ENCODE data around the gene ATP10B.

Gene ATP10B

GRCh38 chr5:160799184-160799583, 52.8 kb downstream of the ATP10B start (continued):
- no peak for TF ChIP-seq TSHZ1 (tag by site-specific recombination; IDR thresholded peaks at IDR 0.05; ENCODE audit: borderline replicate concordance)
- TF ChIP-seq, protein P1, sequence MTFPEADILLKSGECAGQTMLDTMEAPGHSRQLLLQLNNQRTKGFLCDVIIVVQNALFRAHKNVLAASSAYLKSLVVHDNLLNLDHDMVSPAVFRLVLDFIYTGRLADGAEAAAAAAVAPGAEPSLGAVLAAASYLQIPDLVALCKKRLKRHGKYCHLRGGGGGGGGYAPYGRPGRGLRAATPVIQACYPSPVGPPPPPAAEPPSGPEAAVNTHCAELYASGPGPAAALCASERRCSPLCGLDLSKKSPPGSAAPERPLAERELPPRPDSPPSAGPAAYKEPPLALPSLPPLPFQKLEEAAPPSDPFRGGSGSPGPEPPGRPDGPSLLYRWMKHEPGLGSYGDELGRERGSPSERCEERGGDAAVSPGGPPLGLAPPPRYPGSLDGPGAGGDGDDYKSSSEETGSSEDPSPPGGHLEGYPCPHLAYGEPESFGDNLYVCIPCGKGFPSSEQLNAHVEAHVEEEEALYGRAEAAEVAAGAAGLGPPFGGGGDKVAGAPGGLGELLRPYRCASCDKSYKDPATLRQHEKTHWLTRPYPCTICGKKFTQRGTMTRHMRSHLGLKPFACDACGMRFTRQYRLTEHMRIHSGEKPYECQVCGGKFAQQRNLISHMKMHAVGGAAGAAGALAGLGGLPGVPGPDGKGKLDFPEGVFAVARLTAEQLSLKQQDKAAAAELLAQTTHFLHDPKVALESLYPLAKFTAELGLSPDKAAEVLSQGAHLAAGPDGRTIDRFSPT (tag by site-specific recombination; IDR thresholded peaks at IDR 0.05) = no peak
- TF ChIP-seq EGR2 (tag by site-specific recombination; IDR thresholded peaks at IDR 0.05; ENCODE audit: low read depth) = no peak
- TF ChIP-seq ZNF221 (tag by site-specific recombination; IDR thresholded peaks at IDR 0.05; ENCODE audit: borderline replicate concordance) = no peak
- no peak for TF ChIP-seq RBAK (tag by site-specific recombination; IDR thresholded peaks at IDR 0.05)
- no peak for TF ChIP-seq ZNF114 (tag by site-specific recombination; IDR thresholded peaks at IDR 0.05)
- TF ChIP-seq, protein P2, sequence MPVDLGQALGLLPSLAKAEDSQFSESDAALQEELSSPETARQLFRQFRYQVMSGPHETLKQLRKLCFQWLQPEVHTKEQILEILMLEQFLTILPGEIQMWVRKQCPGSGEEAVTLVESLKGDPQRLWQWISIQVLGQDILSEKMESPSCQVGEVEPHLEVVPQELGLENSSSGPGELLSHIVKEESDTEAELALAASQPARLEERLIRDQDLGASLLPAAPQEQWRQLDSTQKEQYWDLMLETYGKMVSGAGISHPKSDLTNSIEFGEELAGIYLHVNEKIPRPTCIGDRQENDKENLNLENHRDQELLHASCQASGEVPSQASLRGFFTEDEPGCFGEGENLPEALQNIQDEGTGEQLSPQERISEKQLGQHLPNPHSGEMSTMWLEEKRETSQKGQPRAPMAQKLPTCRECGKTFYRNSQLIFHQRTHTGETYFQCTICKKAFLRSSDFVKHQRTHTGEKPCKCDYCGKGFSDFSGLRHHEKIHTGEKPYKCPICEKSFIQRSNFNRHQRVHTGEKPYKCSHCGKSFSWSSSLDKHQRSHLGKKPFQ (tag by site-specific recombination; IDR thresholded peaks at IDR 0.05) = no peak
- TF ChIP-seq ZNF157 (tag by site-specific recombination; IDR thresholded peaks at IDR 0.05) = no peak
- TF ChIP-seq ZNF664 (tag by site-specific recombination; IDR thresholded peaks at IDR 0.05) = no peak

DNA sequence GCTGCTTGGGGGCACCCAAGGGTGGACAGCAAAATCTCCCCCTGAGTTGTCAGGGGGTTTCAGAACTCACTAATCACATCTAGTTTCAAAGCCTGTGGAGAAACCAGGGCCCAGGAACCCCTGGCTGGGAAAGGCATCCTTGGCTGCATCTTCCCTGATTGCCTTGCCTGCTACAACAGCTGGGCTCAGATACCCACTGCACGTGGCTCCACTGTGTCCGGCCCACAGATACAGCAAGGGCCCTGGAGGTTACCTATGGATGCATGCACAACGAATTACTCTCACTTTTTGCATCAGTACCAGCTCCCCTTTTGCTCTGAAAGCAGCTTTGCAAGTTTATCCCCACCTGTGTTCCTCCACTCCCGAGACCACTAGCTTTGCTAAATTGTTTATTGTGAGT, 55.0 kb downstream of the ATP10B start:
- ChIA-PET CTCF (interaction anchor here (0.7 kb wide), 1 partner anchor 265 kb away, joined by 3 read pairs; no protein-coding TSS in a partner anchor), POLR2A (no interaction called here)
- Histone ChIP-seq H3K9me3 (ENCODE audit: control insufficient read depth, insufficient read depth, low read depth, low read length) (no peaks in the 10 kb centered on the region), H3K27ac (ENCODE audit: extremely low read depth, low read depth, low read length) (no peak overlapping the region), H3K4me3 (ENCODE audit: low read depth, low read length) (no peak overlapping the region), H3K36me3 (ENCODE audit: control insufficient read depth in 2 of 2, insufficient read depth in 1 of 2, low read length in 2 of 2) (no peaks in the 10 kb centered on the region), H3K4me1 (ENCODE audit: control insufficient read depth, insufficient read depth, low read length) (no peaks in the 10 kb centered on the region)
- TF ChIP-seq ZNF146 (tag by site-specific recombination; IDR thresholded peaks at IDR 0.05) (no peak), ZBTB17 (tag by site-specific recombination; IDR thresholded peaks at IDR 0.05) (no peak), ZNF248 (tag by site-specific recombination; IDR thresholded peaks at IDR 0.05) (no peak), ZNF148 (tag by site-specific recombination; IDR thresholded peaks at IDR 0.05; ENCODE audit: borderline replicate concordance) (no peak)

- H3K4me1 ChIP-seq (ENCODE audit: control insufficient read depth, insufficient read depth, low read length) = no peaks in the 10 kb centered on the region
- H3K4me3 ChIP-seq (ENCODE audit: low read depth, low read length) = no peak overlapping the region
- ChIA-PET POLR2A (no interaction called here), CTCF (no interaction called here)
- H3K36me3 ChIP-seq (ENCODE audit: control insufficient read depth in 2 of 2, insufficient read depth in 1 of 2, low read length in 2 of 2) = no peaks in the 10 kb centered on the region
- no peak overlapping the region for H3K27ac ChIP-seq (ENCODE audit: extremely low read depth, low read depth, low read length)
- no peaks in the 10 kb centered on the region for H3K9me3 ChIP-seq (ENCODE audit: control insufficient read depth, insufficient read depth, low read depth, low read length)
- TF ChIP-seq ZNF266 (tag by site-specific recombination; IDR thresholded peaks at IDR 0.05; ENCODE audit: low read depth) = no peak
- no peak for TF ChIP-seq ZNF133 (tag by site-specific recombination; IDR thresholded peaks at IDR 0.05)
- TF ChIP-seq MEIS1 (CRISPR knock-in tag; IDR thresholded peaks at IDR 0.05; ENCODE audit: borderline replicate concordance) = no peak
Observed at GRCh38 chr5:160793530-160793899, 58.5 kb downstream of the ATP10B start.

Measured in HEK293 (cell line).